Forelimb muscle (tissue), 1 donor: ENCODE measurements around the gene COL5A1. TPM values are rescaled to one million over a fixed set of nuclear protein-coding genes. Genes with fewer than 3 reads are reported as not detected.

Experiments
- DNase-seq: peaks from one replicate; pipeline ENCODE4 v3.0.0-alpha.2; 2013; ENCODE audit warnings: low read depth
- polyA plus RNA-seq: library from polyadenylated mRNA; unstranded; fragments of 120-200 nt; gene quantifications from one replicate; pipeline ENCODE4 v1.2.1, GENCODE V29; 2013; ENCODE audit not compliant: insufficient read length

COL5A1 gene
- polyA plus RNA-seq, 1 donor: 425 TPM

GRCh38 chr9:134870746-134871662, 229.4 kb downstream of the COL5A1 start:
- no peak for DNase-seq

DNA sequence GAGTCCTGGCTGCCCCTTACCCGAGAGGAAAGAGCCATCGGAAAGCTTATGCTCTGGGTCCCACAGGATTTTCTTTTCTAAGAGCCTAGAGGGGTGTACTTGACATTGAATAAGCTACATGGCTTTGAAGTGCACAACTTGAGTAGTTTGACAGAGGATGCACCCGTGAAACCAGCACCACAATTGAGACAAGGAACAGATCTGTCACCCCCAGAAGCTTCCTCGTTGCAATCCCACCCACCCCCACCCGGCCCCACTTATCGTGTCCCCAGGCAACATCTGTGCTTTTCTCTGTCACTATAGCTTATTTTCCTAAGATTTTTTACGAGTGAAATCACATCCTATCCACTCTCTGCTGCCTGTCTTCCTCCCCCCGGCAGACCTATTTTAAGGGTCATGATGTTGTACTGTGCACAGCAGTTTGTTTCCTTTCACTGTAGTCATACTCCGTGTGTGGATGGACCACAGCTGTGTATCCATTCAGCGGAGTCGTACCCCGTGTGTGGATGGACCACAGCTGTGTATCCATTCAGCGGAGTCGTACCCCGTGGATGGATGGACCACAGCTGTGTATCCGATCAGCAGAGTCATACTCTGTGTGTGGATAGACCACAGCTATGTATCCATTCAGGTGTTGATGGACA, 230.2 kb downstream of the COL5A1 start:
- DNase-seq: no peak

DNA sequence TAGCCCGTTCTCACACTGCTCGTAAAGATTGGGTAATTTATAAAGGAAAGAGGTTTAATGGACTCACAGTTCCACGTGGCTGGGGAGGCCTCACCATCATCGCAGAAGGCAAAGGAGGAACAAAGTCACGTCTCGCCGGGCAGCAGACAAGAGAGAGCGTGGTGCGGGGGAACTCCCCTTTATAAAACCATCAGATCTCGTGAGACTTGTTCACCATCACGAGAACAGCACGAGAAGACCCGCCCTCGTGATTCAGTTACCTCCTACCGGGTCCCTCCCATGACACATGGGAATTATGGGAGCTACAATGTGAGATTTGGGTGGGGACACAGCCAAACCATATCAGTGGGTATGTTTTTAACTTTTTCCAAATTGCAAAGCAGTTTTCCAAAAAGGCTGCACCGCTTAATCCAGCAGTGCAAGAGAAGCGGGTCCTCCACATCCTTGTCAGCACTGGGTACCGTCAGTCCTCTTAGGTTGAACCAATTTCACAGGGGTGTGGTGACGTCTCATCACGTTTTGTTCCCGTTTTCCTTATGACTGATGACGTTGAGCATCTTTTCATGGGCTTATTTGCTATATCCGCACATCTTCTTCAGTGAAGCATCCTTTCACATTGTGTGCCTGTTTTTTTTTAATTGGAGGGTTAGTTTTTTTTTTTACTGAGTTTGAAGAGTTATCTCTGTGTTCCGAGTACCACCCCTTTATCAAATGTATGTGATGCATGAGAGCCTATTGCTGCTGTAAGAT, 231.1 kb downstream of the COL5A1 start:
- no peak for DNase-seq

DNA sequence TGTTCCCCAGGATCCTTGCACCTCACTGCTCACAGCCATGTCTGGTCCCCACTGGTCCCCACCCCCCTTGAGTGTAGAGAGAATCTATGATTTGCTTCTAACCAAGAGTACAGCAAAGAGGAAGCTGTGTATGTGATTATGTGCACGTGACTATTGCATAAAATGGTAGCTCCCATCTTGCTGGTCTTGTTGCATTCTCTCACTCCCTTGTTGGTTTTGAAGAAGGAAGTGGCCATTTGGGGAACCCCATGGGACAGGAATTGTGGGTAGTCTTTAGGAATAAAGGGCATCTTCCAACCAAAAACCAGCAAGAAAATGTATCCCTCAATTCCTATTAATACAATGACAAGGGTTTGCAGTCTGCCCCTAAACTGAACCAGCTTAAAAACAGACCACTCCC, 233.8 kb downstream of the COL5A1 start:
- DNase-seq: no peak

GRCh38 chr9:134877541-134877940, 235.9 kb downstream of the COL5A1 start:
- DNase-seq: no peak

GRCh38 chr9:134879664-134880483, 238.3 kb downstream of the COL5A1 start:
- no peak for DNase-seq

DNA sequence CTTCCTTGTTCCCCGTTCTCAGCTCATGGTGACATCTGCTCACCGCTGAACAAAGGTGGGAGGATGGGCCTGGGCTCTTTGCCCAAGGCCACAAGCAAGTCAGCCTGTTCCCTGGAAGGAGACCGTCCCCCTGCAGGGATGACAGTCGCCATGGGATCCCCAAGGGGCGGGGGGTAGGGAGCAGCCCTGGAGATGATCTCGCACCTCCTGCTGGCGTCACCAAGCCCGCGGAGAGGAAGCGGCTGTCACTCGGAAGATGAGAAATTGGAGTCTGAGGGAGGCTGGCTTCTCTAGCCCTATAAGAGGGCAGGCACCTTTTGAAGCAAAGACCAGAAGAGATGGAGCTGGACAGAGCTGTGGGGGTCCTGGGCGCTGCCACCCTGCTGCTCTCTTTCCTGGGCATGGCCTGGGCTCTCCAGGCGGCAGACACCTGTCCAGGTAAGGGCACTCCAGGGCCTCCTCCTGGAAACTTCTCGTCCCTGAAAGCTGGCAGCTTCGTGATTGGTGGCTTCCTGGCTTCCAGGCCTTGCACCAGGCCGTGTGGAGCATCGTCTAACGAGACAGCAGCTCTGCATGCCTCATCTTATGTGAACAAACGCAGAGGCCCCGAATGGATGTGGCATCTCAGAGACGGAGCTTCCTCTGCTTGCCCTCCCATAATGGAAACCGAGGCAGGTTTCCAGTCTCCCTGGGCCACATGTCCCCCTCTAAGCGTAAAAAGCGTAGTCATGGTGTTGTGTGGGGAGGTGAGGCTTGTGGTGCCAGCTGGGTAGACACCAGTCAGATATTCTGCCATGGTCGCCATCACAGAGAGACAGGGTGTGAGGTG, 239.1 kb downstream of the COL5A1 start, which contains the start of gene FCN2:
Gene FCN2 (plus strand): TSS at position 327 of the 829 bp plus-strand sequence. CDS start 12 bp downstream, at position 339.
- no peak for DNase-seq

DNA sequence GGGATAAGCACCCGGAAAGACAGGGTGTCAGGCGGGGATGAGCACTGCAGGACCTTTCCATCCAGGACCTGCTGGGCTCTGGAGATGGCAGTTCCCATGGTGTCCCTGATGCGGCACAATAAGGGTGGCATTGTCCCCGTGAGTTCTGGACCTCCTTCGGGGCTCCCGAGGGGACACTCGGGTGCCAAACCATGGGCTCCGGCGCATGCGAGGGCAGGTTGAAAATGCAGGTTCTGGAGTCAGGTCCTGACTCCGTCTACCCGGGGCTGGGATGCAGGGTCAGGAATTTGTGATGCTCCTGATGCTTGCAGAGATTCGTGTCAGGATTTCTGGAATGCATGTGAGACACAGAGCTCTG, 239.7 kb downstream of the COL5A1 start:
- DNase-seq: no peak

- no peak for DNase-seq
Measured at GRCh38 chr9:134882204-134882785, 240.7 kb downstream of the COL5A1 start.

DNA sequence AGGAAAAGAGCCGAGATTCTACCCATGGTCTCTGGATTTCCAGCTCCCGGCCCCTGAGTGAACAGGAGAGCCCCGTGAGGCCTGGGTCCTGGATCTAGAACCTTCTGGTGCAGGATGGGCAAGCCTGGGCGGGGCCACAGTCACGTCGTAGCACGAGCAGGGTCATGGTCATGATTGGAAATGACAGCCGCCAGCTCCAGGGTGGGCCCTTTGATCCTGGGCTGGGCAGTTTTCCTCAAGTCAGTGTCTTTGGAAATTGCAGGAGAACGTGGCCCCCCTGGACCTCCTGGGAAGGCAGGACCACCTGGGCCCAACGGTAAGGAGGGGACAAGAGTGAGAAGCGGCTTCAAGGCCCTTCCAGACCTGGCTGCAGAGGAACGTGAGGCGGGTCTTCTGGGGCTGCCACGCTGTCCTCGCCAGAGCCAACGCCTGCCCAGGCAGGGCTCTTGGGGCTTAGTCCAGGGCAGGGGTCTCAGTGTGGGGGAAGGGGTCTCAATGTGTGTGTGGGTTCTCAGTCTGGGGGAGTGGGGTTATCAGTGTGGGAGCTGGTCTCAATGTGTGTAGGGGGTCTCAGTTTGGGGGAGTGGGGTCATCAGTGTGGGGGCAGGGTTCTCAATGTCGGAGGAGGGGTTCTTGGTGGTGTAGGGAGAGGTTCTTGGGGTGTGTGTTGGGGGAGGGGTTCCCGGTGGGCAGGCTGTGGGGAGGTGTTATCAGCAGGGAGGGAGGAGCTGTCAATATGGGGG, 241.6 kb downstream of the COL5A1 start:
- DNase-seq: no peak

GRCh38 chr9:134884492-134884891, 242.9 kb downstream of the COL5A1 start:
- DNase-seq: no peak

DNA sequence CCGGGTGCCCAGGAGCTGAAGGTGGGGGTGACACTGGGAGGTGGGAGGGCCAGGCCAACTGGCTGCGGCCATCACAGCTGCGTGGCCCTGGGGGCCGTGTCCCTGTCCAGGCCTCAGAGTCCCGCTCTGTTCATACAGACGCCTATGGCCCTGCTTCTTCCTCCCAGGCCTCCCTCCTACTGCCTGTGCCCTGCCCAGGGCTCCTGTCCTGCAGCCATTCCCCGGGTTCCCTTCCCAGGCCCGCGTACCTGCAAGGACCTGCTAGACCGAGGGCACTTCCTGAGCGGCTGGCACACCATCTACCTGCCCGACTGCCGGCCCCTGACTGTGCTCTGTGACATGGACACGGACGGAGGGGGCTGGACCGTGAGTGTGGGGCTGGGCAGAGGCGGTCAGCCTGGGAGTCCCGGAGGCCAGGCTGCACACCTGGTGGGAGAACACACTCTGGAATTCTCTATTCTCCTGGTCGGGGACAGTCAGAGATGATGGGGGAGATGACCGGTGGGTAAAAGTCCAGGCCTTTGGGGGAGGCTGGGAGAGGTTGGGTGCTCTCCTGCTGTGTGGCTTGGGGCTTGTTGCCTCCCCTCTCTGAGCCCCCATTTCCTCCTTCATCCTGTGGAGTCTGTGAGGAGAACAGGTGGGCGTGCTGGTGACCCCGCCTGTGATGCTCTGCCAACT, 243.5 kb downstream of the COL5A1 start:
- DNase-seq: no peak

DNA sequence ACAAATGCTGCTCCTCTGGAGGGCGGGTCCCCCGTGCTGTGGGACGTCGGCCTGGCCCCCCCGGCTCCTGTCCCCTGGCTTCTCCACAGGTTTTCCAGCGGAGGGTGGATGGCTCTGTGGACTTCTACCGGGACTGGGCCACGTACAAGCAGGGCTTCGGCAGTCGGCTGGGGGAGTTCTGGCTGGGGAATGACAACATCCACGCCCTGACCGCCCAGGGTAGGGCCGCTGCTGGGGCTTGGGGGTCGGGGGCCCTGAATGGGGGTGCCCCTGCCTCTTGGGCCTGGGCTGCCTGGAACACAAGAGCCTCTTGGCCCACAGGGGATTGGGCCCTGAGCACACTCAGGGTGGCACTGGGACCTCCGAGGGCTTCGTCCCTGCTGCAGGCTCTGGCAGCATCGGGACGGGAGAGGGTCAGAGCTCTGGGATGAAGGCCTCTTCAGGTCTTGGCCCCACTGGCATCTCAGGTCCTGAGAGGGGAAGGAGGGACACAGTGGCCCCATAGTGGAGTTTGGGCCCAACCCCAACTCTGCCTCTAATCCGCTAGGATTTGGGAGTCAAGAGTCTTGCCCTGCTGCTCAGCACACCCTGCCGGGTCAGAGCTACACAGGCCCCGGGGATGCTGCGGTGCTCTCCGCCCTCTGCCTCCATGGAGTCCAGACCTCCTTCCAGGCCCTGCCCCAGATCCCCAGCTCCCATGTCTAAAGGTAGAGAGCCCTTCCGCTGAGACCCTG, 244.2 kb downstream of the COL5A1 start:
- no peak for DNase-seq

DNA sequence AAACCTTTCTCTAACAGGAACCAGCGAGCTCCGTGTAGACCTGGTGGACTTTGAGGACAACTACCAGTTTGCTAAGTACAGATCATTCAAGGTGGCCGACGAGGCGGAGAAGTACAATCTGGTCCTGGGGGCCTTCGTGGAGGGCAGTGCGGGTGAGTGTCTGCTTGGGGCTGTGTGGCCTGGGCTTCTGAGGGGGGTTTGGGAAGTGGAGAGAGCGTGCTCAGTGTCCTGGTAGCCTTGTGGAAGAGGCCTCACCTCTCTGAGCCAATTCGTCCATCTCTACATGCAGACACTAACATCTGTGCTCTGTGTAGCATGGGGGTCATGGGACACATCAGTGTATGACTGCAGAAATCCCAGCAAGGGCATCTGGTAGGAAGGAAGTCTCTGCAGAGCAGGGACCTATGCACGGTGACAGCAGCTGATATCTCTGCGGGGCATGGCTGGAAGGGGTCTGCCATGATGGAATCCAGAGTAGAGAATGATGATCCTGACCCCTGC, 244.9 kb downstream of the COL5A1 start:
- no peak for DNase-seq

- DNase-seq: no peak
Measured at GRCh38 chr9:134887219-134887618, 245.6 kb downstream of the COL5A1 start.

DNA sequence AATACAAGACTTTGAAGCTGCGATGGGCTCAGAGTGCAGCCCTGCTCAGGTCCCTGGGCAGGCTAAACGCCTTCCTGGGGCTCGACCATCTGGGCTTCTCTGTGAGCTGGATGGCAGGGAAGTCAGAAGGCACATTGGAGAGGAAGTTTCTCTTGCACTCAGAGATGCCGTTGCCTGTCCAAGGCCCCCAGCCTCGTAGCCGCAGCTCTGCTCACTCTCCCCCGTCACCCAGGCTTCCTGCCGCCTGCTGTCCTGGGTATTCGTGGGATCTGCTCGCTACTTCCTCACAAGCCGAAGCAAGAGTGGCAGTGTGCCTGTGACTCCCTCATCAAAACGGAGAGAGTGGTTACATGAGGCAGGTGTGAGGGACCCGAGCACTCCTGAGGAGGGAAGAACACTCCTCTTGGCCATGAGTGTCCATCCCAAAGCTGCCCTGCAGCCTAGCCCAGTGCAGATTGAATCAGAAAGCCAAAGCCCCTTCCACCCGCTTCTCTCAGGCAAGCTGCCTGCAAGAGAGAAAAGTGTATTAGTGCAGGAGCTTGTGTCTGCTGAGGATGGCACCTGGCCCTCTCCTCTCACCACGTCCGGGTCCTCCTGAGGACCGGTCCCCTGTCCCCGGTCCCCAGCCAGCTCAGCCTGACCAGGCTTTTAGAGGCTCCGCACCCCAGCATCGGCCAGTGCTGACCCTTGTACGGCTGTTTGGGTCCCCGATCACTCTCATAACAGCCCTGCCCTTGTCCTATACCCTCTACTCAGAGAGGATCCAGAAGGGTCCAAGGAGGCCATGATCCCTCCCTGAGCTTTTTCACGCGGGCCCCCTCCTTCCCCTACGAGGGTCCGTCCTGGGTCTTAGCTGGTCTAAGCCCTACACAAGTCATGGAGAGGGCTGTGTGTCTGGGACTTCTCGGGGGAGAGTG, 246.3 kb downstream of the COL5A1 start:
- no peak for DNase-seq
